GM21576 (cell line): ENCODE measurements around the gene KRTAP26-1.

Source experiments
- ATAC-seq: cut with Tn5 transposase; IDR thresholded peaks from one replicate; pipeline ENCODE4 v1.9.1; 2021; ENCODE audit warnings: mild to moderate bottlenecking, moderate library complexity; ENCODE audit not compliant: unreplicated experiment

The KRTAP26-1 gene

GRCh38 chr21:30320215-30320614 is at the start of gene KRTAP26-1:
TSS of gene KRTAP26-1 (minus strand) at chr21:30320315. CDS start at chr21:30320035, 280 bp downstream.
- ATAC-seq: no peak

GRCh38 chr21:30355906-30356305 is 35.8 kb upstream of the KRTAP26-1 start:
- ATAC-seq: no peak

- no peak for ATAC-seq
These were observed 34.3 kb upstream of the KRTAP26-1 start for GRCh38 chr21:30354308-30355005.

GRCh38 chr21:30351534-30351933 is 31.4 kb upstream of the KRTAP26-1 start:
- ATAC-seq: no peak

- ATAC-seq: no peak
These were observed 29.5 kb upstream of the KRTAP26-1 start for GRCh38 chr21:30349572-30349971.

GRCh38 chr21:30348506-30348905 is 28.4 kb upstream of the KRTAP26-1 start, which contains the start of gene KRTAP23-1:
TSS of gene KRTAP23-1 (minus strand) at chr21:30348606. CDS start at chr21:30348606, 0 bp downstream.
- no peak for ATAC-seq

- ATAC-seq: no peak
These were observed 24.9 kb upstream of the KRTAP26-1 start for GRCh38 chr21:30345014-30345413.

GRCh38 chr21:30340714-30341573 is 20.8 kb upstream of the KRTAP26-1 start:
- no peak for ATAC-seq

- no peak for ATAC-seq
These were observed 18.6 kb upstream of the KRTAP26-1 start for GRCh38 chr21:30338717-30339116.

GRCh38 chr21:30337772-30338171 is 17.7 kb upstream of the KRTAP26-1 start:
- ATAC-seq: no peak

GRCh38 chr21:30337276-30337744 is 17.2 kb upstream of the KRTAP26-1 start, which contains the start of gene KRTAP27-1:
TSS of gene KRTAP27-1 (minus strand) at chr21:30337694. CDS start at chr21:30337668, 26 bp downstream.
- ATAC-seq: no peak

GRCh38 chr21:30336596-30336995 is 16.5 kb upstream of the KRTAP26-1 start:
- no peak for ATAC-seq

- no peak for ATAC-seq
These were observed 13.6 kb upstream of the KRTAP26-1 start for GRCh38 chr21:30333736-30334135.

GRCh38 chr21:30332681-30333080 is 12.6 kb upstream of the KRTAP26-1 start:
- ATAC-seq: no peak

GRCh38 chr21:30329203-30329875 is 9.2 kb upstream of the KRTAP26-1 start:
- ATAC-seq: no peak

- no peak for ATAC-seq
These were observed 6.3 kb upstream of the KRTAP26-1 start for GRCh38 chr21:30326390-30326789.

- no peak for ATAC-seq
These were observed 4.4 kb downstream of the KRTAP26-1 start for GRCh38 chr21:30315701-30316100.

- no peak for ATAC-seq
These were observed 13.2 kb downstream of the KRTAP26-1 start for GRCh38 chr21:30306884-30307283.

GRCh38 chr21:30305136-30305535 is 15.0 kb downstream of the KRTAP26-1 start:
- ATAC-seq: no peak

- no peak for ATAC-seq
These were observed 30.9 kb downstream of the KRTAP26-1 start, which contains the start of gene KRTAP25-1 for GRCh38 chr21:30289215-30289614. TSS of gene KRTAP25-1 (minus strand) at chr21:30289514. CDS start at chr21:30289490, 24 bp downstream.

- ATAC-seq: no peak
These were observed 37.3 kb downstream of the KRTAP26-1 start, which contains the start of gene KRTAP24-1 for GRCh38 chr21:30282850-30283249. TSS of gene KRTAP24-1 (minus strand) at chr21:30282950. CDS start at chr21:30282932, 18 bp downstream.
